Right kidney (tissue), 9 donors: ENCODE data around the gene AVL9.
"Not testable (repeated sequence)": the region's sequence is repeated elsewhere in the genome, so short reads cannot be mapped to it uniquely, and the experiment has no call there.

Source experiments
- DNase-seq: peaks from one replicate; pipeline ENCODE4 v3.0.0-alpha.2; 2016
- long read RNA-seq, 8 donors: transcript quantifications; one replicate each; lab custom pipeline, GENCODE V29; 2026

Gene AVL9
- long read RNA-seq, donor 1, full-length matches to known transcripts: 3 of 3 reads
- long read RNA-seq, donor 1, partial matches to known transcripts: 0 of 3 reads
- long read RNA-seq, donor 1, other reads (novel, unspliced or antisense): 0 of 3 reads
- long read RNA-seq, donor 2: 0 reads
- long read RNA-seq, donor 3, partial matches to known transcripts: 8 of 8 reads
- long read RNA-seq, donor 3, other reads (novel, unspliced or antisense): 0 of 8 reads
- long read RNA-seq, donor 4, full-length matches to known transcripts: 5 of 13 reads
- long read RNA-seq, donor 4, partial matches to known transcripts: 8 of 13 reads
- long read RNA-seq, donor 4, other reads (novel, unspliced or antisense): 0 of 13 reads
- long read RNA-seq, donor 5, full-length matches to known transcripts: 1 of 1 reads
- long read RNA-seq, donor 5, partial matches to known transcripts: 0 of 1 reads
- long read RNA-seq, donor 5, other reads (novel, unspliced or antisense): 0 of 1 reads
- long read RNA-seq, donor 6: 0 reads
- long read RNA-seq, donor 7, partial matches to known transcripts: 0 of 1 reads
- long read RNA-seq, donor 7, other reads (novel, unspliced or antisense): 0 of 1 reads
- long read RNA-seq, donor 8, full-length matches to known transcripts: 2 of 2 reads
- long read RNA-seq, donor 8, partial matches to known transcripts: 0 of 2 reads
- long read RNA-seq, donor 8, other reads (novel, unspliced or antisense): 0 of 2 reads

- DNase-seq: peak; percentile 94
Observed at GRCh38 chr7:32495298-32496051, at the start of gene AVL9. Gene AVL9, plus strand, starts transcription at chr7:32495489. Its CDS starts 221 bp downstream, at chr7:32495710.

GRCh38 chr7:32447218-32447617 is 48.1 kb upstream of the AVL9 start:
- no peak for DNase-seq

DNA sequence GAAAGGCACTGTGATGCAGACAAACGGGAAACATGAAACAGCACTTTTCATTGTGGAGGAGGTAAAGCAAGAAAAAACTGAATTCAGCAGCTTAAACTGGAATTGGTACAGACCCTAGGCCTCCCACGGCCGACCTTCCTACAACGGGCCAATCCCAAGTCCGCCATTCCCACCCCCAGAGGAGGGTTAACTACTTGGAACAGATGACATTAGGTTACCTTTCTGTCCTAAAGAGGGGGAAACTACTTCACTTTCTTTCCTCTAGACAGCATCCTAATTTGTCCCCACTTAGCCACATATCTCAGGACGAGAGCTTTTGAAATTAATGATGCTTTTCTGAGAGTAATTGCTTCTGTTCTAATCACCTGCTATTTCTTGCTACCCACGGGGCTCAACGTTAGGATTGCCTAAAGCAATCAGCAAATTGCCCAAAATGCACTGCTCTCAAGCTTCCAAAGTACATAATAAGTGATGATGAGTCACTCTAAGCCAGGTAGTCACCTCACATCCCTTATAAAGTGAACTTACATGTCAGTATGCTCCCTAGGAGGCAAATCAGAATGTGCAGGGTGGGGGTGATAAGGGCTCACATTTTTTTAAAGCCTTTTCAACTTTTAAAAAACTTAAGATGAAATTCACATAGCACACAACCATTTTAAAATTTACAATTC is 41.8 kb upstream of the AVL9 start:
- no peak for DNase-seq

DNA sequence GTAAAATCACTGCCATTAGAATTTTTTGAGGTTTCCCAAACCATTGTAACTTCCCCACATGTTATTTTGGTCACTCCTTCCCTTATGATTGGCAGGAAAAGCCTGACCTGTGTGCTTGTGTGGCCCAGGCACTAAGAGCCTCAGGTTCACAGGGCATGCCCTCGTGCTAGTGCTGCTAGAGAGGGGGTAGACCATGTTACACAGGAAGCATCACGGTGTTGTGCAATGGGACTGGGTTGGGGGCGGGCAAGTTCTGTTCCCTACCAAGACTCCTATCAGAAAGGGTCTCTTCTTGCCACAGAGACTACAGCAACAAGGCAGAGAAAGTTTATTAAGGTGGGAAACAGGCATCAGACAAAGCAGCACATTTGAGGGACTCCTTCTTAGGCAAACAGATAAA is 37.3 kb upstream of the AVL9 start:
- DNase-seq: no peak

- DNase-seq: no peak
Observed at GRCh38 chr7:32459788-32460187, 35.5 kb upstream of the AVL9 start.

DNA sequence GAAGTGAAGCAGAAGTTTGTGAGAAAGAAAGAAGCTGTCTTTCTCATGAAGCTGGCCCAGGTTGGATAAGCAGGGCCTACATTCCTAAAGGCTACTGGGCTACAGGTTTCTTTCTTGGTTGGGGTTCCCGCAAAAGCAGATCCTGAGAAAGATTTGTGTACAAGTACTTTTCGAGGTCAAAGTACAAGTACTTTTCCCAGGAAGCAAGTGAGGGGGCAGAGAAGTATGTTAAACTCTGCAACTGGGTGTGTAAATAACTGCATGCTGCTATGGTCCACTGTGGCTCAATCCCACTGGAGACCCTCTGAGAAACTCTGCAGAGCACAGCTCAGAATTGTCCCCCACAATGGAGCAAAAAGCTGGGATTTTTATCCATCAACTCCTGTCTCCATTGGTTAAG is 33.8 kb upstream of the AVL9 start:
- no peak for DNase-seq

- DNase-seq: no peak
Observed at GRCh38 chr7:32462451-32462850, 32.8 kb upstream of the AVL9 start.

DNA sequence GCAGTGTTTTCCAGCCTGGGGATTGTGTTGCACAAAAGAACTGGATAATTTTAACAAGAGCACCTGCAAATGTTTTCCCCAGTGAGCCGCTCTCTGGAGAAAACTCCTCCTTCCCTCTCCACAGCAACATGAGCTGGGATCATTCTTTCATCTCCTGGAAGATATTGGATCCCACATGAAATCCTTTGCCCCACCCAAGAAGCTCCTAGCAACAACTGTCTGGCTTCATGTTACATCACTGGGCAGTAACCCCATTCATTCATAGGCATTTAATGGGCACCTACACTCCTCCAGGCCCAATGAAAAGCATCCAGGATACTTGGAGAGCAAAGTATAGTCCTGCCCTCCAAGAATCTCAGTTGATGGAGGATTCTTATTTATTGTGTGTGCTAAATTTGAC is 32.3 kb upstream of the AVL9 start:
- DNase-seq: no peak

DNA sequence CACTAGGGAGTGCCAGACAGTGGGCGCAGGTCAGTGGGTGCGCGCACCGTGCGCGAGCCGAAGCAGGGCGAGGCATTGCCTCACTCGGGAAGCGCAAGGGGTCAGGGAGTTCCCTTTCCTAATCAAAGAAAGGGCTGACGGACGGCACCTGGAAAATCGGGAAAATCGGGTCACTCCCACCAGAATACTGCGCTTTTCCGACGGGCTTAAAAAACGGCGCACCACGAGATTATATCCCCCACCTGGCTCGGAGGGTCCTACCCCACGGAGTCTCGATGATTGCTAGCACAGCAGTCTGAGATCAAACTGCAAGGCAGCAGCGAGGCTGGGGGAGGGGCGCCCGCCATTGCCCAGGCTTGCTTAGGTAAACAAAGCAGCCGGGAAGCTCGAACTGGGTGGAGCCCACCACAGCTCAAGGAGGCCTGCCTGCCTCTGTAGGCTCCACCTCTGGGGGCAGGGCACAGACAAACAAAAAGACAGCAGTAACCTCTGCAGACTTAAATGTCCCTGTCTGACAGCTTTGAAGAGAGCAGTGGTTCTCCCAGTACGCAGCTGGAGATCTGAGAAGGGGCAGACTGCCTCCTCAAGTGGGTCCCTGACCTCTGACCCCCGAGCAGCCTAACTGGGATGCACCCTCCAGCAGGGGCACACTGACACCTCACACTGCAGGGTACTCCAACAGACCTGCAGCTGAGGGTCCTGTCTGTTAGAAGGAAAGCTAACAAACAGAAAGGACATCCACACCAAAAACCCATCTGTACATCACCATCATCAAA is 30.5 kb upstream of the AVL9 start:
- DNase-seq: not testable (repeated sequence)

DNA sequence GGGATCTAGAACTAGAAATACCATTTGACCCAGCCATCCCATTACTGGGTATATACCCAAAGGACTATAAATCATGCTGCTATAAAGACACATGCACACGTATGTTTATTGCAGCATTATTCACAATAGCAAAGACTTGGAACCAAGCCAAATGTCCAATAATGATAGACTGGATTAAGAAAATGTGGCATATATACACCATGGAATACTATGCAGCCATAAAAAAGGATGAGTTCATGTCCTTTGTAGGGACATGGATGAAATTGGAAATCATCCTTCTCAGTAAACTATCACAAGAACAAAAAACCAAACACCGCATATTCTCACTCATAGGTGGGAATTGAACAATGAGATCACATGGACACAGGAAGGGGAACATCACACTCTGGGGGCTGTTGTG is 25.3 kb upstream of the AVL9 start:
- DNase-seq: not testable (repeated sequence)

DNA sequence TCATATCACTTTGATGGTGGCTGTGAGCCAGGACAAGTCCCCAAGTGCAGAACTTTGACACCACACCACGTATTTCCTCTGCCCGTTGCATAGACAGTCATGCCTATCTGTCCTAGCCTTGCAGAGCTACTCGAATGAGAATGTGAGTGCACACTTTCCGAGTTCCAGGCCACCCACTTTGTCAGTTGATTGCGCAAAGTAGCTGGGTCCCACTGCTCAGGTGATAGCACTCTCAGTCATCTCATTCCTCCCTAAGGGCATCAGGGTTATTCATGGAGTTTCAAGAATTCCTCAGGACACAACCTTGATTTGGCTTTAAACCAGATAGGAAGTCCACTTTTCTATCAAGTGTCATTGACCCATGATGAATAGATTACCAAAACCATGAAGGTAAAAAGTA is 24.4 kb upstream of the AVL9 start:
- no peak for DNase-seq

GRCh38 chr7:32472015-32472414 is 23.3 kb upstream of the AVL9 start:
- DNase-seq: no peak

DNA sequence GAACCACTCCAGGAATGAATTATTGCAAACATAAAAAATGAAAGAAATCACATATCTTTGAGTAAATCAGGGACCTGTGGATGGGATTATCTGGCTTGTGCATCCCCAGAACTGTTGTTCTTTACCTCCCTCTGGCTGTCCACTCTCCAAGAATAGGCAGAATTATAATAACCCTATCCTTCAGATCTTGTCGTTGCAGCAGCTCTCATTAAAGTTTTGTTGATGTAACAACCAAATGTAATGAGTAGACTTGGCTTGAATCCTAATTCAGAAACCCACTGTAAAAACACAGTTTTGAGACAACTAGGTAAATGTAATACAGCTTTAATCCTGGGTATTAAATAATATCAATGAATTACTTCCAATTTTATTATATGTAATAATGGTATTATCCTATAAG is 21.3 kb upstream of the AVL9 start:
- no peak for DNase-seq

GRCh38 chr7:32476816-32477648 is 18.3 kb upstream of the AVL9 start:
- DNase-seq: no peak

- no peak for DNase-seq
Observed at GRCh38 chr7:32477649-32477980, 17.7 kb upstream of the AVL9 start.

GRCh38 chr7:32479574-32480200 is 15.6 kb upstream of the AVL9 start:
- DNase-seq: no peak

- no peak for DNase-seq
Observed at GRCh38 chr7:32481176-32481575, 14.1 kb upstream of the AVL9 start.

DNA sequence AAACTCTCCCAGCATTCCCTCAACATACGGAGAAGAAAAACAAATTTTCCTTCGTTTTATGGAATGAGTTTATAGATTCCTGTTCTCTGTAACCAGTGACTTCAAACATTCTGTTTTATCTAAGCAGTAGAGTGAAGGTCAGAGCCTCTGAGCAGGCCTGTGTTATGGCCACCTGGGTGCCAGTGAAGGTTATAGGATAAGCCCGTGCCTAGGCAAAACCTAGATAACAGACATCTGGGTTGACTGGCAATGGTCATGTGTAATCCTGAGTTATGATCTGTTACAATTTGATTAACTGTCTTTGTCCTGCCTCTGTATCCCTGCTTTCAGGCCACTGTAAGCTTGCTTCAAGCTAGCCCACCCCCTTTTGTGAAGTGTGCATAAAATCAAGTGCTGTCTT is 13.4 kb upstream of the AVL9 start:
- DNase-seq: no peak

- DNase-seq: no peak
Observed at GRCh38 chr7:32489788-32490126, 5.5 kb upstream of the AVL9 start.

GRCh38 chr7:32490127-32490796 is 5.0 kb upstream of the AVL9 start, which contains the start of gene LSM5:
Gene LSM5, minus strand, starts transcription at chr7:32490380. Its CDS starts 15 bp downstream, at chr7:32490365.
- peak; percentile 88 for DNase-seq
